Natural killer cell (primary cell): ENCODE results near the gene ARL8A. TPM values are rescaled to one million over a fixed set of nuclear protein-coding genes. Genes with fewer than 3 reads are reported as not detected.
"Not testable (repeated sequence)": the region's sequence is repeated elsewhere in the genome, so short reads cannot be mapped to it uniquely, and the experiment has no call there.

ENCODE experiments used
- ATAC-seq, 3 donors: fragments of 150-1000 bp in 2 of 3; fragments of 200-7000 bp in 1 of 3; cut with Tn5 transposase; 1 replicate in 1 of 3; 2 replicates in 2 of 3; pipeline ENCODE4 v1.10.0; 2021; ENCODE audit warnings: mild to moderate bottlenecking in 2 of 3, moderate library complexity in 2 of 3
- DNase-seq, 2 donors: peaks; one replicate each; pipeline versions ENCODE4 v3.0.0 to v3.0.0-alpha.2; 2013 to 2021; ENCODE audit warnings: mixed read lengths in 1 of 2
- H3K27ac ChIP-seq: one replicate; pipeline ENCODE4 v1.5.1; 2013; ENCODE audit warnings: mild to moderate bottlenecking, low read length
- H3K27me3 ChIP-seq: one replicate; pipeline ENCODE4 v1.6.1; 2013; ENCODE audit warnings: low read length; ENCODE audit not compliant: control insufficient read depth, insufficient read depth
- H3K36me3 ChIP-seq: one replicate; pipeline ENCODE4 v1.6.1; 2013; ENCODE audit warnings: low read length; ENCODE audit not compliant: control insufficient read depth, insufficient read depth
- H3K4me1 ChIP-seq: one replicate; pipeline ENCODE4 v1.6.1; 2013; ENCODE audit warnings: low read length; ENCODE audit not compliant: control insufficient read depth, insufficient read depth
- H3K4me3 ChIP-seq: one replicate; pipeline ENCODE4 v1.5.1; 2013; ENCODE audit warnings: low read length
- H3K9me3 ChIP-seq: one replicate; pipeline ENCODE4 v1.6.1; 2013; ENCODE audit warnings: low read length; ENCODE audit not compliant: control insufficient read depth, insufficient read depth
- H3K27ac Mint-ChIP-seq, 2 donors: one replicate each; pipeline ENCODE4 v1.8.0; 2022; ENCODE audit warnings: mild to moderate bottlenecking in 2 of 2, mixed read lengths in 2 of 2, moderate library complexity in 1 of 2
- H3K27me3 Mint-ChIP-seq, 2 donors: one replicate each; pipeline ENCODE4 v1.8.0; 2022; ENCODE audit warnings: low read depth in 2 of 2, mixed read lengths in 2 of 2
- H3K36me3 Mint-ChIP-seq: one replicate; pipeline ENCODE4 v1.8.0; 2022; ENCODE audit warnings: mixed read lengths
- H3K4me1 Mint-ChIP-seq, 2 donors: one replicate each; pipeline ENCODE4 v1.8.0; 2022; ENCODE audit warnings: mixed read lengths in 2 of 2
- H3K4me3 Mint-ChIP-seq: one replicate; pipeline ENCODE4 v1.8.0; 2022; ENCODE audit warnings: mild to moderate bottlenecking, moderate library complexity, mixed read lengths
- H3K9me3 Mint-ChIP-seq, 2 donors: one replicate each; pipeline ENCODE4 v1.8.0; 2022; ENCODE audit warnings: mixed read lengths in 2 of 2
- WGBS: methylation state at CpG from one replicate; pipeline ENCODE4 v1.1.7; 2013; ENCODE audit warnings: missing lambda C conversion rate; ENCODE audit not compliant: insufficient coverage; 5-methylcytosine and 5-hydroxymethylcytosine counted together
- intact Hi-C: fragments of 100-400 bp; cut with micrococcal nuclease; formaldehyde crosslinking; loops from one replicate; pipeline ENCODE4 v1.14.2; 2022
- total RNA-seq, 4 donors: library from RNA; stranded (reverse); fragments of 120-200 nt in 1 of 4; gene quantifications; one replicate each; pipeline versions ENCODE4 v1.2.3 to v1.2.4, GENCODE V29; 2013 to 2022
- TF ChIP-seq, protein P1 (sequence below): fragments of 200-600 bp; IDR thresholded peaks from one replicate; pipeline ENCODE4 v1.8.0; 2022; ENCODE audit warnings: antibody characterized with exemption

Gene ARL8A
- total RNA-seq, 3 donors from 2014 or later (not counting 1 experiment from before 2014, with no cell fraction given): 109 to 120 (median 109) TPM

DNA sequence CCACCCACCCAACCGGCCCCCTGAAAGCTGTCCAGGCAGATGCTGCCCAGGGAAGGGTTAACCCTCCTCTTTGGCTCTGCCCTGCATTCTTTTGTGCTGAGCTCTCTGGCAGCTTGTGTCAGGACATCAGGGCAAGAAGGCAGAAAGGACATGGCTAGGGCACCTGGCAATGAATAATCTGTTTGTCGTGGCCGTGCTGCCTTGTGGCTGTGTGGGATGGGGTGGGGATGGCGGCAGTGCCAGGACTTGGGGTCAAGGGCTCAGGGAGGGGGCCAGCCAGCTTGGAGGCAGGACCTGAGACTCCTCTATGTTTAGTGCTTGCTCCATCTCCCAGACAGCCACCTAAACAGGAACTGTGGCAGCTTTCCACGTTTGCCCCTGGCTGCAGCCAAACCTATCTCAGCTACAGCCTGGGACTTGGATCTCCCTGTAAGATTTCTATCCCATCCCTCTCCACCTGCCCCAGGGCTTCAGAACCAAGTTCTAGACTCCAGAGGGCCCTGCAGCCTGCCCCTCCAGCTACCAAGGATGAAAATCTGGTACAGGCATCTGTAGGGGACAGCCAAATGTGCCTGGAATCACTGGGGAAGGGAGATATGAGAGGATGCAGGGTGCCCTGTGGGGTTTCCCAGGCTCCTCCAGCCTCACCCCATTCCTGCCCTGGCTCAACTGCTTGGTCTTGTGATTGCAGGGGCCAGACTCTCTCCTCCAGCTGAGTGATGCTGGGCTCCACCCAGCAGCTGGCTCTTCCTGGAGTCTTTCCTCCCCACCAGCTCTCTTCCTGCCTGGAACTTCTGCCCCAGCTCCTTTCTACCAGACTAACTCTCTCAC, 31.5 kb downstream of the ARL8A start:
- intact Hi-C loops: no loop called here
- Mint-ChIP-seq H3K4me3 (no peak overlapping the region), H3K4me1 (no peaks in the 10 kb centered on the region), H3K36me3 (no peaks in the 10 kb centered on the region), H3K27ac (no peak overlapping the region), H3K27me3 (peaks cover 0 to 4% of the 10 kb centered on the region in 2 donors), H3K9me3 (no peaks in the 10 kb centered on the region)
- Histone ChIP-seq H3K27ac (no peak overlapping the region), H3K27me3 (no peaks in the 10 kb centered on the region), H3K9me3 (no peaks in the 10 kb centered on the region), H3K4me3 (no peak overlapping the region), H3K4me1 (no peaks in the 10 kb centered on the region), H3K36me3 (no peaks in the 10 kb centered on the region)
- DNase-seq: no peak
- ATAC-seq: no peak
- WGBS: 61% methylated on average over 5 of the region's 5 CpGs
- TF ChIP-seq, protein P1, sequence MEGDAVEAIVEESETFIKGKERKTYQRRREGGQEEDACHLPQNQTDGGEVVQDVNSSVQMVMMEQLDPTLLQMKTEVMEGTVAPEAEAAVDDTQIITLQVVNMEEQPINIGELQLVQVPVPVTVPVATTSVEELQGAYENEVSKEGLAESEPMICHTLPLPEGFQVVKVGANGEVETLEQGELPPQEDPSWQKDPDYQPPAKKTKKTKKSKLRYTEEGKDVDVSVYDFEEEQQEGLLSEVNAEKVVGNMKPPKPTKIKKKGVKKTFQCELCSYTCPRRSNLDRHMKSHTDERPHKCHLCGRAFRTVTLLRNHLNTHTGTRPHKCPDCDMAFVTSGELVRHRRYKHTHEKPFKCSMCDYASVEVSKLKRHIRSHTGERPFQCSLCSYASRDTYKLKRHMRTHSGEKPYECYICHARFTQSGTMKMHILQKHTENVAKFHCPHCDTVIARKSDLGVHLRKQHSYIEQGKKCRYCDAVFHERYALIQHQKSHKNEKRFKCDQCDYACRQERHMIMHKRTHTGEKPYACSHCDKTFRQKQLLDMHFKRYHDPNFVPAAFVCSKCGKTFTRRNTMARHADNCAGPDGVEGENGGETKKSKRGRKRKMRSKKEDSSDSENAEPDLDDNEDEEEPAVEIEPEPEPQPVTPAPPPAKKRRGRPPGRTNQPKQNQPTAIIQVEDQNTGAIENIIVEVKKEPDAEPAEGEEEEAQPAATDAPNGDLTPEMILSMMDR: no peak

DNA sequence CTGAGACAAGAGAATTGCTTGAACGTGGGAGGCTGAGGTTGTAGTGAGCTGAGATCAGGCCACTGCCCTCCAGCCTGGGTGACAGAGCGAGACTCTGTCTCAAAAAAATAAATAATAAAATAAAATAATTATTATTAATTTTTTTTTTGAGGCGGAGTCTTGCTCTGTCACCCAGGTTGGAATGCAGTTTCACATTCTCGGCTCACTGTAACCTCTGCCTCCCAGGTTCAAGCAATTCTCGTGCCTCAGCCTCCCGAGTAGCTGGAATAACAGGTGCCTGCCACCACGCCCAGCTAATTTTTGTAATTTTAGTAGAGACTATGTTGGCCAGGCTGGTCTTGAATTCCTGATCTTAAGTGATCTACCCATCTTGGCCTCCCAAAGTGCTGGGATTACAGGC, 32.9 kb downstream of the ARL8A start:
- H3K4me1 Mint-ChIP-seq, H3K27ac ChIP-seq, H3K27me3 Mint-ChIP-seq, H3K36me3 Mint-ChIP-seq, H3K36me3 ChIP-seq, H3K4me1 ChIP-seq, H3K4me3 Mint-ChIP-seq, H3K9me3 Mint-ChIP-seq, H3K27me3 ChIP-seq, H3K27ac Mint-ChIP-seq, DNase-seq, ATAC-seq, H3K9me3 ChIP-seq, H3K4me3 ChIP-seq, intact Hi-C loops: not testable (repeated sequence)
- 86% methylated on average over 5 of the region's 7 CpGs for WGBS

DNA sequence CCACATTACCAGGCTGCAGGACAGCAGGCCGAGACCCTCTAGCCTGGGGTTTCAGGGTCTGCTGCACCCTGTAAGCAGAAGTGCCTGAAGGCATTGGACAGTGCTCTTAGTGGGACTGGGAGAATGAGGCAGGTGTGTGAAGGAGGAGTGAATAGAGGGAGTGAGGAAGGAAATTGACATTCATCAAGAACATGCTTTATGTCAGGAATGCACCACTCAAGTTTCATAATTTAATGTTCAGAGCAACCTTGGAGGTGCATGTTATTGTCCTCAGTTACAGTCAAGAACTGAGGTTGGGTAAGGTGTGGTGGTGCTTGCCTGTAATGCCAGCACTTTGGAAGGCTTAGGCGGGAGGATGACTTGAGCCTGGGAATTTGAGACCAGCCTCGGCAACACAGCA, 33.6 kb downstream of the ARL8A start:
- Histone ChIP-seq H3K9me3 (no peaks in the 10 kb centered on the region), H3K4me1 (no peaks in the 10 kb centered on the region), H3K27ac (no peak overlapping the region), H3K36me3 (no peaks in the 10 kb centered on the region), H3K4me3 (no peak overlapping the region), H3K27me3 (no peaks in the 10 kb centered on the region)
- TF ChIP-seq, protein P1: no peak
- Mint-ChIP-seq H3K4me1 (no peaks in the 10 kb centered on the region), H3K9me3 (no peaks in the 10 kb centered on the region), H3K4me3 (no peak overlapping the region), H3K36me3 (no peaks in the 10 kb centered on the region), H3K27ac (no peak overlapping the region), H3K27me3 (peaks cover 0 to 4% of the 10 kb centered on the region in 2 donors)
- ATAC-seq (no peak), DNase-seq (no peak)
- 97% methylated on average over 3 of the region's 3 CpGs for WGBS
- intact Hi-C loops: no loop called here

DNA sequence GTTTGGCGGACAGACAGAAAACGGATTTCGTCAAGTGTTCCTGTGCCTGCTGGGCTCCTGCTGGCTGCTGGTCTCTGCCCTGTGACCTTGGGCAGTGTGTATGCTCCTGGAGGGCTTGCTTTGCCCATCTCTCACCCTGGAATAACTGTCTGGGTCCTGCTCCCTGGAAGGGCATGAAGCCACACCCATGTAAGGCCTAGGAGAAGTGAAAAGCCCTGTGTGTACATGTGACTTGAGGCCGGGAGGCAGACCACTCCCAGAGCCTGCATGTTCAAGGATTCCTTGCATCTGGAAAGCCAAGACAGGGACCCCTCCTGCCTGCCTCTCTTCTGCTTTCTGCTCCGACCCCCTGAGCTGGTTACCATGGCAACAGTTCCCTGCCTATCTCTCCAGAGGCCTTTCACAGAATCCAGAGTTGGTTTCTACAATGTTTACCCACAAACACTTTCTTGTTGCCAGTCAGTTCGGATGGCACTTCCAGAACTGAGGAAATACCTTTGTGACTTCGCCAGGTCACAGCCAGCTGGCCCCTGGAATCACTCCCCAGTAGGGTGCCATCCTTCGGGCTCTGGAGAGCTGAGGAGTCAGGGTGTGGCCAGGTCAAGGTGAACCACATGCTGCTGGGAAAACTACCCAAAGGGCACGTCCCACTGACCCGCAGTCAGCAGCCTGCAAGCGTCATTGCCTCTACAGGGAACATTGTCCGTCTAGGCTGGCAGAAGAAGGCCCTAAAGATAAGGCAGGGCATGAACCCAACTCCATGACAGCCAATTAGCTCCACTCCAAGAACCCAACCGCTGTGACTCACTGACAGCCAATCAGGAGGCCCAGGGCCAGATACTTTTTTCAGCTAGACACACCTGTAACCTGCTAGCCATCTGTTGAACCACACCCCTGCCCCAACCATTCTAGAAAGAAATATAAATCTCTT, 36.5 kb downstream of the ARL8A start:
- Histone ChIP-seq H3K36me3 (no peaks in the 10 kb centered on the region), H3K9me3 (no peaks in the 10 kb centered on the region), H3K27ac (no peak overlapping the region), H3K27me3 (no peaks in the 10 kb centered on the region), H3K4me3 (no peak overlapping the region), H3K4me1 (no peaks in the 10 kb centered on the region)
- Mint-ChIP-seq H3K9me3 (no peaks in the 10 kb centered on the region), H3K4me1 (no peaks in the 10 kb centered on the region), H3K27me3 (no peaks in the 10 kb centered on the region), H3K27ac (no peak overlapping the region), H3K36me3 (no peaks in the 10 kb centered on the region), H3K4me3 (no peak overlapping the region)
- TF ChIP-seq, protein P1: no peak
- DNase-seq (no peak), ATAC-seq (no peak)
- WGBS: 89% methylated on average over 13 of the region's 13 CpGs
- intact Hi-C loops: no loop called here
